ENCODE results near the gene PLA2G2D. TPM values are rescaled to one million over a fixed set of nuclear protein-coding genes. Genes with fewer than 3 reads are reported as not detected.

The PLA2G2D gene
- total RNA-seq, 6 donors from 2014 or later, result 0.13 to 0.29 TPM; not detected in 4

DNA sequence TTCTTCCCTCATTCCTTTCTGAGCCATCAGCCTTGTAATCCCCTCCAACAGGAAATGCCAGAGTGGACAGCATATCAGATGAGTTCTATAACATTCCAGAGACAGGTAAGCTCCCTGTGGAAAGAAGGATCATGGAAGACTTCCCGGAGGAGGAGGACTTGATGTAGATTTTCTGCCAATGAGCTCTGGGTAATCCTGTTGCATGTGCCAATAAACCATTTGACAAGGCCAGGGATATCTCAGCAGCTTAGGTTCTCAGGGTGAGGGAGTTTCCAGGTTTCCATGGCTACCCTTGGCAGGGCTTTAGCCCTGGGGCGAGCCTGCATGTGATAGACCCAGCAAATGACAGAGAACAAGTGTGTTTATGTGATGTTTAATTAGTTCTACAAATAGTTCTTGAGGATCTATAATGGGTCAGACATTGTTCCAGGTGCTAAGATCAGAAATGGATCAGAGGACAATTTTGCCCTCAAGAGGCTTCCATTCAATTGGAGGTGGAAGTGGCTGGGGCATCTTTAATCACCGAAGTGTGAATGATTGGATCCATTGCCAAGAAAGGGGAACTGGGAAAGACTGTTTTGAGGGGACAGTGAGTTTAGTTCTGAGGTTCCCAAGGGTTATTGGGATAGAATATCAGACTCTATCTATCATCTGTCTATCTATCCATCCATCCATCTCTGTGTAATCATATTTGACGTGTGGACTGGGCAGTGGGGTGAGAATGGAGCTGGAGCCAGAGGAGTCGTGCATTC is 42.5 kb downstream of the PLA2G2D start:
- Histone ChIP-seq H3K9me3 (no peaks in the 10 kb centered on the region), H3K4me3 (no peak overlapping the region), H3K4me1 (peaks cover 12 to 18% (median 14%) of the 10 kb centered on the region in 4 donors), H3K27ac (no peak overlapping the region), H3K27me3 (no peaks in the 10 kb centered on the region), H3K36me3 (no peaks in the 10 kb centered on the region)
- ATAC-seq (ENCODE audit: low FRiP score in 2 of 2) (no peak), DNase-seq (no peak)
- no peak for TF ChIP-seq POLR2AphosphoS5 (IDR thresholded peaks at IDR 0.05)
- TF ChIP-seq EP300 (IDR thresholded peaks at IDR 0.05), result no peak
- TF ChIP-seq POLR2A (IDR thresholded peaks at IDR 0.05), result no peak
- no peak for TF ChIP-seq CTCF (IDR thresholded peaks at IDR 0.05)
- 83 to 89% methylated on average over 5 of the region's 5 CpGs for WGBS, 2 donors

DNA sequence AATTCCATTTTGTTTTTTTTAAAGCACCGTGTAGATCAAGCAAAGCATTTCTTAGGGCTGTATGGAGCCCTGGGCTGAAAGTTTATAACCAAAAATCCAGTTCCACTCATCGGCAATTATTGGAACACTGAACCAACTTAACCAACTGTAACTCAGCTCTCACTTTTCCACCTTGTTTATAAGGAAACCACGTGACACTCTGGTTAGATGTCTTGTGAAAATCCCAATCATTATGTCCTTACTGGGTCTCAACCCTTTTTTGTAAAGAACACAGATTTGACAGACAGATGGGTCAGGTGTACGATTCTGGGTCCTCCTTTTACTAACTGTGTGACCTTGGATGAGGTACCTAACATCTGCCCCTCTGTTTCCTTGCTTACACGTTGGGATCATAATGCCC is 43.1 kb downstream of the PLA2G2D start:
- Histone ChIP-seq H3K27me3 (no peaks in the 10 kb centered on the region), H3K4me1 (peaks cover 10 to 17% (median 13%) of the 10 kb centered on the region in 4 donors), H3K9me3 (no peaks in the 10 kb centered on the region), H3K4me3 (no peak overlapping the region), H3K36me3 (no peaks in the 10 kb centered on the region), H3K27ac (no peak overlapping the region)
- DNase-seq (no peak), ATAC-seq (ENCODE audit: low FRiP score in 2 of 2) (no peak)
- TF ChIP-seq EP300 (IDR thresholded peaks at IDR 0.05) (no peak), POLR2A (IDR thresholded peaks at IDR 0.05) (no peak), CTCF (IDR thresholded peaks at IDR 0.05) (no peak), POLR2AphosphoS5 (IDR thresholded peaks at IDR 0.05) (no peak)
- WGBS, 2 donors, result 72 to 78% methylated on average over 5 of the region's 5 CpGs

DNA sequence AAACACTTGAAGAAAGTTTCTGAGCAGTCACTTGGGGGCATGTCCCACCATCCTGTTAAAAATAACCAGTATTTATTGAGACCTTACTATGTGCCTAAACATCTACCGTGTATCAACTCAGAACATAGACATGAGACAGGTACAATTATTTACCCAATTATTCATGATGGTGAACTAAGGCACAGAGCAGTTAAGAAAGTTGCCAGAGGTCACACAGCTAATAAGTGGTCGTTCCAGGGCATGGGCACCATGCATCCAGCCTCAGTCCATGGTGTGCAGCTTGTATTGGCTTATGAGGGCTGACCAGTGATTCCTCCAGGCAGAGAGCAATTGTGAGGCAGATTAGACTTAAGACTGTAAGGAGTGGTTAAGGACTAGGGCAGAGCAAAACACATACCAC is 44.0 kb downstream of the PLA2G2D start:
- H3K4me1 ChIP-seq, result peaks cover under 1 to 10% (median 5%) of the 10 kb centered on the region in 4 donors
- ATAC-seq (ENCODE audit: low FRiP score in 2 of 2), result no peak

DNA sequence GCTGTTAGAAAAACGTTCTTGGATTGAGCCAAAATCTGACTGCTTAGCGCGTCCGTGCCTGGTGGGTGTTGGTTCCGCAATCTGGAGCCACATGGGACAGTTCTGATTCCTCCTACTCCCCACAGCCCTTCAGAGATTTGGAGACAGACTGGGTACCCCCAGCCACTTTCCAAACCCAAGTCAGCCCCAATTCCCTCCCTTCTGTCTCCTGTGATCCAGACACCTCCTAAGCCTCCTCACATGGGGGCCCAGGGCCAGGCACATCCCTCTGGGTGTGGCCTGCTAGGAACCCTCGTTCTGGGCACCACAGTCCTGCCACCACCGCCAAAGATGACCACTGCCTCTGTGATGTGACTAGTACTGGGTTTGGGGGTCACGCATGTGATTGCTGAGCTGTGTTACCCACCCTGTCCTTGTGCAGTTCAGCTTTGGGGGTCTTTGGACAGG is 44.6 kb downstream of the PLA2G2D start:
- H3K27ac ChIP-seq, result no peak overlapping the region
- WGBS, 2 donors, result 50 to 71% methylated on average over 2 to 8 of the region's 8 CpGs
- no peaks in the 10 kb centered on the region for H3K27me3 ChIP-seq
- TF ChIP-seq POLR2AphosphoS5 (IDR thresholded peaks at IDR 0.05), result no peak
- no peak for TF ChIP-seq POLR2A (IDR thresholded peaks at IDR 0.05)
- TF ChIP-seq EP300 (IDR thresholded peaks at IDR 0.05), result no peak
- TF ChIP-seq CTCF (IDR thresholded peaks at IDR 0.05), result no peak
- no peaks in the 10 kb centered on the region for H3K36me3 ChIP-seq
- no peak overlapping the region for H3K4me3 ChIP-seq
- ATAC-seq (ENCODE audit: low FRiP score in 2 of 2) (peak in 1 of 2 donors; percentile 43), DNase-seq (no peak)
- peaks cover 0 to 10% (median 4%) of the 10 kb centered on the region in 4 donors for H3K4me1 ChIP-seq
- H3K9me3 ChIP-seq, result no peaks in the 10 kb centered on the region

More for the DNA sequence above, 44.0 kb downstream of the PLA2G2D start:
- Histone ChIP-seq H3K36me3 (no peaks in the 10 kb centered on the region), H3K9me3 (no peaks in the 10 kb centered on the region), H3K27me3 (no peaks in the 10 kb centered on the region), H3K27ac (no peak overlapping the region), H3K4me3 (no peak overlapping the region)
- TF ChIP-seq POLR2A (IDR thresholded peaks at IDR 0.05) (no peak), EP300 (IDR thresholded peaks at IDR 0.05) (no peak), POLR2AphosphoS5 (IDR thresholded peaks at IDR 0.05) (no peak), CTCF (IDR thresholded peaks at IDR 0.05) (no peak)
- WGBS, 2 donors, result 90 to 95% methylated on average over 2 of the region's 2 CpGs
- DNase-seq, result no peak

Data from upper lobe of left lung (tissue), 6 donors.